ENCODE results near the gene ABCA12.

The ABCA12 gene

DNA sequence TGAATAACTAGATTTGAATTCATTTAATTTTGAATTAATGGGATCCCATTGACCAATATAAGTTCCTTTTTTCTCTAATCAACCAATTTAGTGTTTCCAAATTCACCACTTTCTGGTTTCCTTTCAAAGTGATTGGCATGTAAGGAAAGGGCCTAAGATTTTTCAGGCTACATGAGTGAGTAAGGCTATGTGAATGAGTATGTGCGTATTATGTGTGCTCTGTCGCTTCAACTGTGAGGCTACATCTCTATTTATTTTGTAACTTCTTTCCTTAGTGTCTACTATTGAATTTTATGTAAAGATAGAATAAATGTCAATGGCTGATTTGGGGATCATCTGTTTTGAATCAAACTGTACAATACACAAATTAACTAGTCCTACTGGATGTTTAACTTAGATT is 110.6 kb downstream of the ABCA12 start:
- no peaks in the 10 kb centered on the region for H3K4me1 ChIP-seq (ENCODE audit: control insufficient read depth, insufficient read depth, low read length)
- H3K27me3 ChIP-seq (ENCODE audit: control insufficient read depth, insufficient read depth, low read length): no peaks in the 10 kb centered on the region
- no peak overlapping the region for H3K4me3 ChIP-seq (ENCODE audit: low read length)
- no peak overlapping the region for H3K27ac ChIP-seq (ENCODE audit: low read depth, low read length)
- no peak overlapping the region for H3K9ac ChIP-seq (ENCODE audit: low read length)
- no peaks in the 10 kb centered on the region for H3K36me3 ChIP-seq (ENCODE audit: control insufficient read depth, insufficient read depth, low read length)

DNA sequence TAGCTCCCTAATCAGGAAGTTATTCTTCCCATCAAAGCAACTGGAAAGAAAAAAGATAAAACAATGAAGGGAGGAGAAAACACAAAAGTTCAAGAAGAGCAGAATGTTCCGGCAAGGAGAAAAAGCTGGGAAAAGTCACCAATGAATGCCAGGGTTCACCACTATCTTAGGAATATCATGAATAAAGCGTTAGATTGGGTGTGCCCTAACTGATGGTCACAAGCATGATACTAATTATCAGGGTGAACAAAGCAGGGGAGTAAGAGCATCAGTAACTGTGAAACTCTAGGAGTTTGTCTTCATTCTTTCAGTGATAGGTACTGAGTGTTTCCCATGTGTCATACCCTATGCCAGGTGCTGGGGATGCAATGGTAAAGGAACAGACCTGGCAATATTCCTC is 115.5 kb downstream of the ABCA12 start:
- no peaks in the 10 kb centered on the region for H3K4me1 ChIP-seq (ENCODE audit: control insufficient read depth, insufficient read depth, low read length)
- no peak overlapping the region for H3K9ac ChIP-seq (ENCODE audit: low read length)
- H3K27ac ChIP-seq (ENCODE audit: low read depth, low read length): no peak overlapping the region
- H3K36me3 ChIP-seq (ENCODE audit: control insufficient read depth, insufficient read depth, low read length): no peaks in the 10 kb centered on the region
- no peaks in the 10 kb centered on the region for H3K27me3 ChIP-seq (ENCODE audit: control insufficient read depth, insufficient read depth, low read length)
- H3K4me3 ChIP-seq (ENCODE audit: low read length): no peak overlapping the region

DNA sequence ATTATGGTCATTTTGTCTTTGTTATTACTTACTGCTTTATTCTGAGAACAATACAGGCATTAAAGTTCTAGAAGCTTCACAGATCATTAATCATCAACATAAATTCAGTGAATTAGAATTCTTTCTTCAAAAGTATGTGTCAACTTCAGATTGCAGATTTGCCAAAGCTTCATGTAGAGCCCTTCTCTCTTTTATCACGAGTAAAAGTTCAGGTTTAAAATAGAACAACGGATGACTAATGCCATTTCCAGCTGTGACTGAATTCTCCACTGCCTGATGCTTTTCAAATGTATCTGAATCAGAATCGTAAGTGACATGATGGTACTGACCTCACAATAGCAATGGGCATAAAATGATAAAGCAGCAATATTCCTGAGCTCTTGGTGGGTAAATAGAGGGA is 116.0 kb downstream of the ABCA12 start:
- Histone ChIP-seq H3K9ac (ENCODE audit: low read length) (no peak overlapping the region), H3K36me3 (ENCODE audit: control insufficient read depth, insufficient read depth, low read length) (no peaks in the 10 kb centered on the region), H3K4me3 (ENCODE audit: low read length) (no peak overlapping the region), H3K4me1 (ENCODE audit: control insufficient read depth, insufficient read depth, low read length) (no peaks in the 10 kb centered on the region), H3K27me3 (ENCODE audit: control insufficient read depth, insufficient read depth, low read length) (no peaks in the 10 kb centered on the region), H3K27ac (ENCODE audit: low read depth, low read length) (no peak overlapping the region)

DNA sequence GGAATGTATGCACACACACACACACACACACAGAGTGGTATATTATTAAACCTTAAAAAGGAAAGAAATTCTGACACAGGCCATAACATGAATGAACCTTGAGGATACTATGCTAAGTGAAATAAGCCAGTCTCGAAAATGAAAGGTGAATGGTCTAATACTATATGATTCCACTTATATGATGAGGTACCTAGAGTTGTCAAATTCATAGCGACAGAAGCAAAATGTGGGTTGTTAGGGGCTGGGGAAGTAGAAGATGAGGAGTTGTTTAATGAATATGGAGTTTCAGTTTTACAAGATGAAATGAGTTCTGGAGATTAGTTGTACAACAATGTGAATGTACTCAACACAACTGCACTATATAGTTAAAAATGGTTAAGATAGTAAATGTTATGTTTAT is 118.1 kb downstream of the ABCA12 start:
- H3K27ac ChIP-seq (ENCODE audit: low read depth, low read length): no peak overlapping the region
- H3K36me3 ChIP-seq (ENCODE audit: control insufficient read depth, insufficient read depth, low read length): no peaks in the 10 kb centered on the region
- H3K4me1 ChIP-seq (ENCODE audit: control insufficient read depth, insufficient read depth, low read length): no peaks in the 10 kb centered on the region
- no peak overlapping the region for H3K4me3 ChIP-seq (ENCODE audit: low read length)
- no peak overlapping the region for H3K9ac ChIP-seq (ENCODE audit: low read length)
- H3K27me3 ChIP-seq (ENCODE audit: control insufficient read depth, insufficient read depth, low read length): no peaks in the 10 kb centered on the region

DNA sequence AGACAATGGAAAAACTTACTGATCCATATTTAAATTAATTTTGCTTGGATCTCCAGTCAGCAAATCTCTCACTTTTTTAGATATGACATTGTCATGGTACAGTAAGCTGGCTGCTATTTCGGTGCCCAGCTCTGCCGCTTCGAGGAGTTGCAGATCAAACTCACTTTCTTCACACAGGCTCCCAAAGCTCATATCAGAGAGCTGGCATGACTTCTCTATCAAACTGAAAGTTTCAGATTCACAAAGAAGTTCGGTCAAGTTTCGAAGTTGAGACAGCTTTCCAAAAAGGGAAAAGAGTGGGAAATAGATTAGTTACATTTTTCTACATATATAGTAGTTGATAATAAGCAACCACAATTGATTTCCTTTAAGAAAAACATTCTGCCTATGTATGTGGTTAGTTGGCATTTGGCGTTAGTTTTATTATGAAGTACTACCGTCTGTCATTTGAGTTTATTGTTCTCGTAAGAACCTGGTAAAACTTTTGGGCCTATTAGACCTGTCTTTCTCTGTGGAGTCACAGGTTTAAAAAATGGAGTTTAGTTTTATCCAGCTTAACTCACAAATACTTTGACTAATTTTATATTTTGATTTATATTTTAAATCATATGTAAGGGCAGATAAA is 118.8 kb downstream of the ABCA12 start:
- Histone ChIP-seq H3K27ac (ENCODE audit: low read depth, low read length) (no peak overlapping the region), H3K9ac (ENCODE audit: low read length) (no peak overlapping the region), H3K4me3 (ENCODE audit: low read length) (no peak overlapping the region), H3K36me3 (ENCODE audit: control insufficient read depth, insufficient read depth, low read length) (no peaks in the 10 kb centered on the region), H3K27me3 (ENCODE audit: control insufficient read depth, insufficient read depth, low read length) (no peaks in the 10 kb centered on the region), H3K4me1 (ENCODE audit: control insufficient read depth, insufficient read depth, low read length) (no peaks in the 10 kb centered on the region)

DNA sequence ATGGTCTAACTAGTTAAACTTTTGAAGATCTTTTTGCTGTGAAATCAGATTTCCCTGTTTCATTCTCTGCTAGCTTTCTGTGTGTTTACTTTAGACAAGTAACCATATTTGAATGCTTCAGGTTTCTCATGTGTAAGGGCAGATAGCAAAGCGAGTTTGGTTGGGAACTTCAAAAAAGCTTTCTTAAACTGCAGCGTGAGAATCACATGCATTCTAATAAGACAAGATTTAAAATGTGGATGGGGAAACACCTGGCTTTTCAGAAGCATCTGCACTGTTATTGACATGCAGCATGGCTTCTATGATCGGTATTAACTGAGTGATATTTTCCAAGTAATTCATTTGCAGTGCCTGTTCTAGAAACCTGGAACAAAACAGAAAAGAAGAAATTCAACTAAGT is 119.3 kb downstream of the ABCA12 start:
- H3K27me3 ChIP-seq (ENCODE audit: control insufficient read depth, insufficient read depth, low read length): no peaks in the 10 kb centered on the region
- no peaks in the 10 kb centered on the region for H3K4me1 ChIP-seq (ENCODE audit: control insufficient read depth, insufficient read depth, low read length)
- no peaks in the 10 kb centered on the region for H3K36me3 ChIP-seq (ENCODE audit: control insufficient read depth, insufficient read depth, low read length)
- H3K4me3 ChIP-seq (ENCODE audit: low read length): no peak overlapping the region
- H3K9ac ChIP-seq (ENCODE audit: low read length): no peak overlapping the region
- H3K27ac ChIP-seq (ENCODE audit: low read depth, low read length): no peak overlapping the region

DNA sequence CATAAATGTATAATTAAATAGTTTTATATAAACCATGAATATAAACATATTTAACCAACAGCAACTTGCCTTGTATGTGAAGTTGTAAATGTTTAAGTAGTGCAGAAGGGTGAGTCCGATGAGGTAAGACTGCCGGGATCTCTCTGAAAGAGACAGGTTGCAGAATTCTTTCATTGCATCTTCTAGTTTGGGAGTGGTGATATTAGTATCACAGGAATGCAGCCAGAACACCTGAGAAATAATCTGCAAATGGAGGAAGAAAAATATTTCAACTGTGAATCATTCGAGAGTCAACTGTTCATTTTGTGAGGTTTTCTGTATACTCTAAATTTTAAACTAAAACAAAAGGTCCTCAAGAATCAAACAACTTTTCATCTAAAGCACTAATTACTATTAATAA is 123.0 kb downstream of the ABCA12 start:
- no peak overlapping the region for H3K27ac ChIP-seq (ENCODE audit: low read depth, low read length)
- H3K36me3 ChIP-seq (ENCODE audit: control insufficient read depth, insufficient read depth, low read length): no peaks in the 10 kb centered on the region
- H3K4me1 ChIP-seq (ENCODE audit: control insufficient read depth, insufficient read depth, low read length): no peaks in the 10 kb centered on the region
- H3K4me3 ChIP-seq (ENCODE audit: low read length): no peak overlapping the region
- H3K9ac ChIP-seq (ENCODE audit: low read length): no peak overlapping the region
- no peaks in the 10 kb centered on the region for H3K27me3 ChIP-seq (ENCODE audit: control insufficient read depth, insufficient read depth, low read length)

DNA sequence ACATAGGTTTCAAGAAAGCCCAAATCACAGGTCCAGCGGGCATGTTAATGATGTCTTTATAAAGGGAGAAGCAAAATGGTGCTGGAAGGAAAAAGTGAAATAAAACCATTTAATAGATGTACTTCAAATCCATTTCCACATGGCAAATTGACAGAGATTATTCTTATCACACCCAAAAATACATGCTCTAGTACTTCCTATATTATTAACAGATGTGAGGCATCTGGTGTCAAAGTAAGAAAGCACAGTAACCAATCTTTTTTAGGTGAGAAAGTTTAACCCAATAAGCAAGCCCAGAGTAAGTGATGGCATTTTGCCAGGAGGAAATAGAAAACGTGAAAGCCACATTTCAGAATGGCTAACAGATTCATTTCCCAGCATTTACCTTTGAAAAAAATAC is 128.0 kb downstream of the ABCA12 start:
- no peaks in the 10 kb centered on the region for H3K27me3 ChIP-seq (ENCODE audit: control insufficient read depth, insufficient read depth, low read length)
- H3K9ac ChIP-seq (ENCODE audit: low read length): no peak overlapping the region
- H3K27ac ChIP-seq (ENCODE audit: low read depth, low read length): no peak overlapping the region
- H3K4me3 ChIP-seq (ENCODE audit: low read length): no peak overlapping the region
- no peaks in the 10 kb centered on the region for H3K4me1 ChIP-seq (ENCODE audit: control insufficient read depth, insufficient read depth, low read length)
- no peaks in the 10 kb centered on the region for H3K36me3 ChIP-seq (ENCODE audit: control insufficient read depth, insufficient read depth, low read length)

DNA sequence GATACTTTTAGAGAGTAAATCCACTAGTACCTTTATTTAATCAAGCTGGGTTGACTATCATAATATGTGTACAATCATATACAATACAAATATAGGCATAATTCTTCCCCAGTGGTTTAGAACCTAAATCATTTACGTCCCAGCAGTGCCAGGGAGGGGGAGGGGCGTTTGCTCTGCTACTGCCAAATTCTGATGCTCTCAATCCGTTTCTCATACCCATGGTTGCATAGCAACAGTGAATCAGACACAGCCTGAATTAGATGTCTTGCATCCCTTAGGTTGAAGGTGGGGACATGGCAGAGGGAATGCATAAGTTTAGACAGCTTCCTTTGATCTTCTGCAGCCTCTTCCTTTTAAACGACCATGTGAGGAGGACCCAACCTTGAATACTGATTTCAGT is 135.4 kb downstream of the ABCA12 start:
- Histone ChIP-seq H3K36me3 (ENCODE audit: control insufficient read depth, insufficient read depth, low read length) (no peaks in the 10 kb centered on the region), H3K4me1 (ENCODE audit: control insufficient read depth, insufficient read depth, low read length) (no peaks in the 10 kb centered on the region)

DNA sequence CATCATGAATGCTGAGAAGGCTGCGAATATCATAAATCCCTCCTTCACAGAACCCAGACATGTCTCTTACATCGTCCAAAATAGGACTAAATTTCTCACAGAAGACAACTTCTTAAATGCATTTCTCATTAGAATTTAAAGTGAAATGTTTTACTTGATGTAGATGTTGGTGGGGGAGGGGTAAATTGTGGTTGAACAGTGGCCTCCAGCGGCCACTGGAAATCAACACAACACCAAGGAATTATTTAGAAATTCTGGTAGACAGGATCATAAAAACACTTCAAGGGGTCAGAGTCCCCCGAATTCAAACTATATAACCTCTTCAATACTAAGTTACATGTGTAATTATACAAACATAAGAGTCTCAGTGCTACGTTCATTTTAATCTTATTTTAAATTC is 135.9 kb downstream of the ABCA12 start:
- Histone ChIP-seq H3K4me1 (ENCODE audit: control insufficient read depth, insufficient read depth, low read length) (no peaks in the 10 kb centered on the region), H3K27ac (ENCODE audit: low read depth, low read length) (no peak overlapping the region), H3K36me3 (ENCODE audit: control insufficient read depth, insufficient read depth, low read length) (no peaks in the 10 kb centered on the region), H3K4me3 (ENCODE audit: low read length) (no peak overlapping the region), H3K27me3 (ENCODE audit: control insufficient read depth, insufficient read depth, low read length) (no peaks in the 10 kb centered on the region), H3K9ac (ENCODE audit: low read length) (no peak overlapping the region)

More for the DNA sequence above, 135.4 kb downstream of the ABCA12 start:
- Histone ChIP-seq H3K27ac (ENCODE audit: low read depth, low read length) (no peak overlapping the region), H3K27me3 (ENCODE audit: control insufficient read depth, insufficient read depth, low read length) (no peaks in the 10 kb centered on the region), H3K4me3 (ENCODE audit: low read length) (no peak overlapping the region), H3K9ac (ENCODE audit: low read length) (no peak overlapping the region)

DNA sequence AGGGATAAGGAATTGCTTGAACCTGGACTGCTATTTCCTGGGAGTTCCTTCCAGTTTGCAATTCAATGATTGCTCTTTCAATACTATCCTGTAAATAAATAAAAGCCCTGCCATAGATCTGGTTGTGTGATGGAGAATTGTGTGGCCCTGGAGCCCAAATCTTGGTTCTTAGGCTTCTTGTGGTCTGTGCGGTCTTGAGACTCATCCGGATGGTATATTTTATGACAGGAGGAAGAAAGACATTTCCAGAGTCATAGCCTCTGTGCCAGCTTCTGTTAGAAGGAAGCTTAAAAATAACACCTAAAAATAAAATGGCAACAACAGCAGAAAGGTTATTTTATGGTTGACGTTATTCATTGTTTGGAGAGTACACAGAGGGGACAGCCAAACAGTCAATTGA is 137.7 kb downstream of the ABCA12 start:
- no peaks in the 10 kb centered on the region for H3K4me1 ChIP-seq (ENCODE audit: control insufficient read depth, insufficient read depth, low read length)
- H3K9ac ChIP-seq (ENCODE audit: low read length): no peak overlapping the region

DNA sequence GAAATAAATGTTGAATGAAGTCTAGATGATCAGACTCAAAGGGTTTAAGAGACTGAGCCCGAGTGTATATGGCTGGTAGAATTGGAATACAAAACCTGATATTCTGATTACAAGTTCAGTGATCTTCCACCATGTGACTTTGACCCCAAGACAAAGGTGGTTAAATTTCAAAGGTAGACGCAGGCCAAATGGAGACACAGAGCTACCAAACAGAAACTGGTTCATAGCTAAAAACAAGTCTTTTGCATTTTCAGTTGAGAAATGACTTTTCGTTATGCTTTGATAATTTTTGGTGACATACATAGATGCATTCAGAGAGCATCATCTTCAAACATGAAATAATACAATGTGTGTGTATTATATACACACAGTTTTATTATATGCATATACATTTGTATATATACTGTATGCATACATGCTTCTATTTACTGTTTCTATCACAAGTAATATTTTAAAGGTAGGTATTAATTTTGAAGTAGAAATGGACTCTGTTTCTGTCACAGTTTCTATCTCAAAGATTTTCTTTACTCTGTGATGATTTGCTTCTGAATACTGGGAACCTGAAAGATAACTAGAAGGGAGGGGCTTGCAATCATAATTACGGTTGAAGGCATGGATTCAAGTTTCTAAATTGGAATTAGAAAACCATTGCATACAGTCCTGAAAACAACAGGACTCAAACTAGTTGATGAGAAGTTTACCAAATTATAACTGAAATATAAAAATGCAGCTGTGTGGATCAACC is 142.3 kb downstream of the ABCA12 start:
- Histone ChIP-seq H3K4me3 (ENCODE audit: low read length) (no peak overlapping the region), H3K36me3 (ENCODE audit: control insufficient read depth, insufficient read depth, low read length) (no peaks in the 10 kb centered on the region), H3K9ac (ENCODE audit: low read length) (no peak overlapping the region), H3K4me1 (ENCODE audit: control insufficient read depth, insufficient read depth, low read length) (no peaks in the 10 kb centered on the region), H3K27ac (ENCODE audit: low read depth, low read length) (no peak overlapping the region), H3K27me3 (ENCODE audit: control insufficient read depth, insufficient read depth, low read length) (no peaks in the 10 kb centered on the region)

More for the DNA sequence above, 137.7 kb downstream of the ABCA12 start:
- Histone ChIP-seq H3K27ac (ENCODE audit: low read depth, low read length) (no peak overlapping the region), H3K4me3 (ENCODE audit: low read length) (no peak overlapping the region), H3K27me3 (ENCODE audit: control insufficient read depth, insufficient read depth, low read length) (no peaks in the 10 kb centered on the region), H3K36me3 (ENCODE audit: control insufficient read depth, insufficient read depth, low read length) (no peaks in the 10 kb centered on the region)

DNA sequence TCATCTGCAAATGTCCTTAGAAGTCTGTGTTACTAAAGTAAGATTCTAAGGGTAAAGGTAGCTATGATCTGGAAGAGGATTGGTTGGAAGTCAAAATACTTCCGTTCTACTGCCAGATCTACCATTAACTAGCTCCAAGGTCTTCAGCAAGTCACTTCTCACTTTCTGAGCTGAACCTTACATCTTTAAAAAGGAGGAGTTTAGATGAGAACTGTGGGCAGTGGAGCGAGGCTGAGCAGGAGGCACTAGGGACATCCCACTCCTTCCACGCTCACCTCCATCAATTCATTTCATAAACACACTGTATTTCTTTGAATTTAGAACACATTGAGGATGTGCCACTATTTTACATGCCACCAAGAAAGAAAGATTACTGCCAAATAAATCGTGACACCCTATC is 143.0 kb downstream of the ABCA12 start:
- Histone ChIP-seq H3K9ac (ENCODE audit: low read length) (no peak overlapping the region), H3K4me3 (ENCODE audit: low read length) (no peak overlapping the region), H3K4me1 (ENCODE audit: control insufficient read depth, insufficient read depth, low read length) (no peaks in the 10 kb centered on the region), H3K27ac (ENCODE audit: low read depth, low read length) (no peak overlapping the region), H3K36me3 (ENCODE audit: control insufficient read depth, insufficient read depth, low read length) (no peaks in the 10 kb centered on the region), H3K27me3 (ENCODE audit: control insufficient read depth, insufficient read depth, low read length) (no peaks in the 10 kb centered on the region)
